ENCODE results near the gene DTNB. TPM values are rescaled to one million over a fixed set of nuclear protein-coding genes. Genes with fewer than 3 reads are reported as not detected.

The DTNB gene
- total and polyA plus RNA-seq, 2 experiments from 2014 or later = 31.3 to 33.4 TPM

GRCh38 chr2:25460261-25460905 is 213.0 kb downstream of the DTNB start:
- no peak overlapping the region for H3K4me3 ChIP-seq
- DNase-seq (ENCODE audit: low read depth in 1 of 2, low spot score in 1 of 2) = no peak
- no peaks in the 10 kb centered on the region for H3K27me3 ChIP-seq
- no peaks in the 10 kb centered on the region for H3K36me3 ChIP-seq
- no peak for TF ChIP-seq CTCF (IDR thresholded peaks at IDR 0.05; ENCODE audit: low read depth, low read length)
- no peak overlapping the region for H3K27ac ChIP-seq
- no peaks in the 10 kb centered on the region for H3K4me1 ChIP-seq (ENCODE audit: low read depth)
- H3K9me3 ChIP-seq (ENCODE audit: low read depth) = no peaks in the 10 kb centered on the region

- Histone ChIP-seq H3K27ac (no peak overlapping the region), H3K27me3 (no peaks in the 10 kb centered on the region), H3K36me3 (no peaks in the 10 kb centered on the region), H3K9me3 (ENCODE audit: low read depth) (no peaks in the 10 kb centered on the region), H3K4me3 (no peak overlapping the region), H3K4me1 (ENCODE audit: low read depth) (peaks cover 6% of the 10 kb centered on the region)
- DNase-seq (ENCODE audit: low read depth in 1 of 2, low spot score in 1 of 2) = no peak
- TF ChIP-seq CTCF (IDR thresholded peaks at IDR 0.05; ENCODE audit: low read depth, low read length) = no peak
These were observed 218.4 kb downstream of the DTNB start for GRCh38 chr2:25454824-25455611.

- H3K27me3 ChIP-seq = no peaks in the 10 kb centered on the region
- DNase-seq (ENCODE audit: low read depth in 1 of 2, low spot score in 1 of 2) = no peak
- no peak for TF ChIP-seq CTCF (IDR thresholded peaks at IDR 0.05; ENCODE audit: low read depth, low read length)
These were observed 220.0 kb downstream of the DTNB start for GRCh38 chr2:25453199-25453905.

GRCh38 chr2:25448808-25449207 is 224.6 kb downstream of the DTNB start:
- no peak for DNase-seq (ENCODE audit: low read depth in 1 of 2, low spot score in 1 of 2)
- H3K36me3 ChIP-seq = no peaks in the 10 kb centered on the region
- H3K27ac ChIP-seq = no peak overlapping the region
- no peak overlapping the region for H3K4me3 ChIP-seq
- no peak for TF ChIP-seq CTCF (IDR thresholded peaks at IDR 0.05; ENCODE audit: low read depth, low read length)
- peaks cover 13% of the 10 kb centered on the region for H3K4me1 ChIP-seq (ENCODE audit: low read depth)
- no peaks in the 10 kb centered on the region for H3K9me3 ChIP-seq (ENCODE audit: low read depth)
- no peaks in the 10 kb centered on the region for H3K27me3 ChIP-seq

More at GRCh38 chr2:25453199-25453905, 220.0 kb downstream of the DTNB start:
- Histone ChIP-seq H3K36me3 (no peaks in the 10 kb centered on the region), H3K27ac (no peak overlapping the region), H3K4me1 (ENCODE audit: low read depth) (peaks cover 6% of the 10 kb centered on the region), H3K4me3 (no peak overlapping the region), H3K9me3 (ENCODE audit: low read depth) (no peaks in the 10 kb centered on the region)

- peaks cover 8% of the 10 kb centered on the region for H3K4me1 ChIP-seq (ENCODE audit: low read depth)
- no peaks in the 10 kb centered on the region for H3K36me3 ChIP-seq
- H3K9me3 ChIP-seq (ENCODE audit: low read depth) = no peaks in the 10 kb centered on the region
- DNase-seq (ENCODE audit: low read depth in 1 of 2, low spot score in 1 of 2) = no peak
- no peaks in the 10 kb centered on the region for H3K27me3 ChIP-seq
- no peak overlapping the region for H3K4me3 ChIP-seq
- no peak for TF ChIP-seq CTCF (IDR thresholded peaks at IDR 0.05; ENCODE audit: low read depth, low read length)
- no peak overlapping the region for H3K27ac ChIP-seq
These were observed 226.4 kb downstream of the DTNB start for GRCh38 chr2:25447018-25447417.
